HL-60 (cell line): Measurements from ENCODE around the gene ABCF3.

Source experiments
- CTCF ChIP-seq: IDR thresholded peaks from one replicate; pipeline ENCODE4 v1.5.1; 2011; ENCODE audit warnings: low read length, control low read depth, inconsistent platforms; ENCODE audit not compliant: insufficient read depth
- POLR2AphosphoS5 ChIP-seq: IDR thresholded peaks from 2 replicates; pipeline ENCODE4 v1.6.1; 2012; ENCODE audit warnings: low read depth
- REST ChIP-seq: IDR thresholded peaks from 2 replicates; pipeline ENCODE4 v1.6.1; 2012; ENCODE audit warnings: low read depth; ENCODE audit not compliant: insufficient replicate concordance

GRCh38 chr3:184140436-184140835 lies 45.6 kb upstream of the ABCF3 start:
- TF ChIP-seq CTCF (no peak), REST (no peak), POLR2AphosphoS5 (no peak)
